Measurements from ENCODE around the gene ELN.
"Not testable (repeated sequence)": the region's sequence is repeated elsewhere in the genome, so short reads cannot be mapped to it uniquely, and the experiment has no call there.

ELN gene

GRCh38 chr7:74027683-74028320, at the start of gene ELN:
ELN (plus strand) TSS chr7:74028173; CDS start chr7:74028188, 15 bp downstream.
- no peak for DNase-seq

DNA sequence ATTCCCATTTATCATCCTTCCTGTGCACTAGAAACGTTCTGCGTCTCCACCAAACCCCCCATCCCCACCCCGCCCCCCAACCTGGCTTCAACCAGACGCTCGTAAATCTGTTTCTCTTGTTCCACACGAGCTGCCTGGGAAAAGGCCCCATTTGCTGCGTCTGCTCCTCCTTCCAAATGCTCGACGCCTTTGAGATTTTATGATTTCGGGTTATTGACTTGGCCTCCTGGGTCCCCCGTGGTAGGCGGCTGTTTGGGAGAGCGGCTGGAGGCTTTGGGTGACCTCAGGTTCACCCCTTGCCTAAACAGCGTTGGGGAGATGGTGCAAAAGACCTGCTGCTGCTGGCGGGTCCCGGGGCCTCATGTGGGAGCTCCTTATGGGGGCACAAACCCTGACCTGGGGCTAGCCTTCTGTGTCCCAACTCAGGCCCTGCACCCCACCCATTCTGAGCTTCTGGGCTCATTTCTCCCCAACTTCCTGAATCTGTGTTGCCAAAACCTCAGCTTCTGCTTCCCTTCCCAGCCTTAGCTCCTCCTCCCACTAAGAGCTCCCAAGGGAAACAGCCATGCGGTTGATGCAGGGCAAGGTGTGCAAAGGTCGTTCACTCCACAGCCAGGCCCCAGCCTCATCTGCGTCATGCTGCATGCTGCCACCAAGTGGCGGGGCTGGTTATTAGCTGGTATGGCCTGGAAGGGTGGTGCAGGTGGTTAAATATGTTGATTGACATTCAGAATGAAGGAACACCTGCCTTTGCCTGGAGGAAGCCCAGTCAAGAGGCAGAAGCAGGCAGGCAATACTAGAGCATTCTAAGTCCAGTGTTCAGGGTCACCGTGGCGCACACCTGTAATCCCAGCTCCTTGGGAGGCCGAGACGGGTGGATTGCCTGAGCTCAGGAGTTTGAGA, 49.1 kb upstream of the ELN start:
- peak; percentile 25 for DNase-seq

DNA sequence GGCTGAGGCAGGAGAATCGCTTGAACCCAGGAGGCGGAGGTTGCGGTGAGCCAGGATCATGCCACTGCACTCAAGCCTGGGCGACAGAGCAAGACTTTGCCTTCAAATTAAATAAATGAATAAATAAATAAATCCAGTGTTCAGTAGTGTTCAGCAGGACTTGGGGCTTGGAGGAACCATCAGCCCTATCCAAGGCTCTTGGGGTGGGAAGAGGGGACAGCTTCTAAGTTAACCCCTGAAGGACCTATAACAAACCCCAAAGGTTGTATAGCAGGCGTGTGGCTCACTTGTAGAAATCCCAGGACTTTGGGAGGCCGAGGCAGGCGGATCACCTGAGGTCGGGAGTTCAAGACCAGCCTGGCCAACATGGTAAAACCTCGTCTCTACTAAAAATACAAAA, 48.3 kb upstream of the ELN start:
- DNase-seq, result not testable (repeated sequence)

GRCh38 chr7:73980206-73980605, 47.8 kb upstream of the ELN start:
- DNase-seq, result no peak

DNA sequence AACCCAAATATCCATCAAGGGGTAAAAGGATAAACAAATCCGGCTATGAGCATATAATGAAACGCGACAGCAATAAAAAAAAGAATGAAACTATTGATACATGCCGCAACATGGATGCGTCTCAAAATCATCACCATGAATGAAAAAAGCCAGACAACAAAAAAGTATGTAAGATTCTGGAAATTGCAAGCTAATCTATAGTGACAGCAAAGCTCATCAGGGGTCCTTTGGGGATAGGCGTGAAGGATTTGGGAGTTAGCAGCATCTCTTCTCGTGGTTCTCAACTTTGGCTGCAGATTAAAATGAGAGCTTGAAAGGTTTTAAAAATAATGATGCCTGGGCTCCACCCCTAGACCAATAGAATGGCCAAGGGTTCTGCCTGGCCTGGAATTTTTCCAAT, 46.0 kb upstream of the ELN start:
- no peak for DNase-seq

GRCh38 chr7:73983437-73984164, 44.4 kb upstream of the ELN start:
- no peak for DNase-seq

- DNase-seq, result no peak
Observed at GRCh38 chr7:73984481-73985205, 43.3 kb upstream of the ELN start.

GRCh38 chr7:73985737-73986141, 42.2 kb upstream of the ELN start:
- DNase-seq, result no peak

DNA sequence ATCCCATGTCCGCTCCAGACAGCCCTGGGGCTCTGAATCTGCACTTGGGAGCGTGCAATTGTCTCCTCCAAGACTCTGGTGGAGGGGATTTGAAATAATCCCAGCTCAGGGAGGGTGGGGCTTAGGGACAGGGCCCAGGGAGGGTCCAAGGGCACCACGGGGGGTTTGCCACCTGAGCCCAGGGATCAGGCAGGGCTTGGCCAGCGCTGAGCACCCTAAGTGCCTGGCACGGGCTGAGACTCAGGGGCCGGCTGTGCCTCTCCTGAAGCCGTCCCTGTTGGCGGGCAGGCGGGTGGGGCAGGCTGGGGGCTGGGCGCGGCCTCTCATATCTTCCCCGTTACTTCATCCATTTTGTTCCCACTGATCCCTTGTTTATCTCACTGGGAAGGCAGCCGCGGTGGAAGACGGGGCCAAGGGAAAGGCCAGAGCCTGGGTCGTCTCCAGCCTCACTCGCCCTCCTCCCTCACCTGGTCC, 41.8 kb upstream of the ELN start:
- DNase-seq, result no peak

DNA sequence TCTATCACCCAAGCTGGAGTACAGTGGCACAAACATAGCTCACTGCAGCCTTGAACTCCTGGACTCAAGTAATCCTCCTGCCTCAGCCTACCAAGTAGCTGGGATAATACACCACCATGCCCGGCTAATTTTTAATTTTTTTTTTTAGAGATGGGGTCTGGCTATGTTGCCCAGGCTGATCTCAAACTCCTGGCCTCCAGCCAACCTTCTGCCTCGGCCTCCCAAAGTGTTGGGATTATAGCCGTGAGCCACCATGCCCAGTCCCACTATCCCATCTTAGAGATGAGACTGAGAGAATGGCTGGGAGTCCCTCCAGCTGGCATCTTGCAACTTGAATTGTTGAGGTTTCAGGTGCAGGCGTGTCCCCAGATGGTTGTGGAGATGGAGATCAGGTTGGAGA, 40.7 kb upstream of the ELN start:
- no peak for DNase-seq

GRCh38 chr7:73988197-73988596, 39.8 kb upstream of the ELN start:
- DNase-seq, result no peak

GRCh38 chr7:73991522-73992100, 36.4 kb upstream of the ELN start:
- no peak for DNase-seq

- no peak for DNase-seq
Observed at GRCh38 chr7:73992101-73992562, 35.8 kb upstream of the ELN start.

GRCh38 chr7:73994023-73994422, 34.0 kb upstream of the ELN start:
- no peak for DNase-seq

DNA sequence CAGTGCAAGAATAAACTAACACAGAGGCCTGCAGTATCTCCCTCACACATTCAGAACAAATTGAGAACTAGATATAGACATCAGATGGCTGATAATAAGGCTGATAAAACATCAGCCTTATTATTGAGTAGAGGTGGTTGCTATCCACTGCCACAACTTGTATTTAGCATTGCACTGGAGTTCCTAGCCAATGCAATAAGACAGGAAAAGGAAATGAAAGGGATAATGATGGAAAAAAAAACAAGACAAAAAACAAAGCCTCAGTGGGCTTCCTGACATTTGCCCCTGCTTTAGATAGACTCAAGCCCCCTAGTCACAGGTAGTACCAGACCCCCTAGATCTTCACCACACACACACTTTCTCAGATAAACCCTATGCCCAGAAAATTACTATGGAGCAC, 33.2 kb upstream of the ELN start:
- DNase-seq, result no peak

DNA sequence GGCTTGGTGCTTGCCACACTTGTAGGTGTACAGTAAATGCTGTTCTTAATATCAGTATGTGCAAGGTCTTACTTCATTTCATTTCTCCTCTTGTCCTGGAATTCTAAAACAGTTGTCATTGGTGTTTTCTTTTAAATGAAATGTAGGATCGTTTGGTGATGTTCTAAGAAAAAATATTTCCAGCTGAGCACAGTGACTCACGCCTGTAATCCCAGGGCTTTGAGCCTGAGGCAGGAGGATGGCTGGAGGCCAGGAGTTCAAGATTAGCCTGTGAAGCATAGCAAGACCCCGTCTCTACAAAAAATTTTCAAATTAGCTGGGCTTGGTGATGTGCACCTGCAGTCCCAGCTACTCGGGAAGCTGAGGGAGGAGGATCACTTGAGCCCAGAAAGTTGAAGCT, 32.6 kb upstream of the ELN start:
- DNase-seq, result no peak

- no peak for DNase-seq
Observed at GRCh38 chr7:73995821-73996511, 32.0 kb upstream of the ELN start.

DNA sequence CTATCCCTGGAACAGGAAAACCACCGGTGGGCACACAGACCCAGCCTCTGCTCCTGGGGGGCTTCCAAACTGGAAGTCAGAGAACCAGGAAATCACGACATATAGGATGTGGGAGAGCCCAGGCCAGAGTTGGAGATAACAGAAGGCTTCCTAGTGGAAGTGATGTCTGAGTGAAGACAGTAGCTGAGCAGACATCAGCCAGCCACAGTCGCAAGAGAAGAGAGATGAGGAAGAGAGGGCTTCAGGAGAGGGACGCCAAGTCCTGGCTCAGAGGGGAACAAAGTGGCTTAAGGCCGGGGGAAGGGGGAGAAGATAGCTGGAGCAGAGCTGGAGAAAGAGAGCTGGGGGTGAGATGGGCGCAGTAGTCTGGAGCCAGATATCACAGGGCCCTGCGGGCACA, 30.9 kb upstream of the ELN start:
- no peak for DNase-seq

DNA sequence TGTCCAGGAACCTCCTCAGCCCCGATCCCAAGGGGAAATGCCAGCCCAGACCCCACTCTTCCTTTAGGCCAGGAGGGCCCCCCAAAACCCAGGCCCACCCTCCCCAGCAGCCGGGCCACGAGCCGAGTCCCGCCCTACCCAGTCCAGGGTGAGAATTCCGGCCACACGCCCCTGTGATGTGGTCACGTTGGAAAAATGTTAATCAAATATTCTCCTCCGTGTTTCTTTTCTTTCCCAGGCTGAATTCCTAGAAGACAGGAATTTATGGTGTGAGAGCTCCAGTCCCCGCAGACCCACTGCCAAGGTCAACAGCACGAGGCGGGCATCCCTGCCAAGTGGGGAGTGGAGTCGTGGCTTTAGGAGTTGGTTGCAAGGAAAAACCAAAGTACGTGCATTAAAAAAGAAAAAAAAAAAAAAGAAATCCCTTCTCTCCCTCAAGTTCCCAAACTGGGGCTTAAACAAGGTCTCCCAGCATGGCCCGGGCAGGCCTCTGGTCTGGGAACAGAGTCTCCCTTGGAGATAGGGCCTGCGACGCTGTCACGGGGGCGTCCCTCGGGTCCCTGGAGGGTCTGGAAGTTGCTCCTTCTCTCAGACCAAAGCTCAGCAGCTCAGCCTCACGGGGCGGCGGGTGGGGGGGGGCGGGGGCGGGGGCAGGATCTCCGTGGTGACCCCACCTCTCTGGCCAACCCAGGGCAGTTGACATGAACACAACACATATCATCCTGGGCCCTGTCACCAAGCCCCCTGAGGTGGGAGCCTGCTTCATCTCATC, 28.1 kb upstream of the ELN start:
- DNase-seq, result no peak

- no peak for DNase-seq
Observed at GRCh38 chr7:74000489-74001149, 27.4 kb upstream of the ELN start.

DNA sequence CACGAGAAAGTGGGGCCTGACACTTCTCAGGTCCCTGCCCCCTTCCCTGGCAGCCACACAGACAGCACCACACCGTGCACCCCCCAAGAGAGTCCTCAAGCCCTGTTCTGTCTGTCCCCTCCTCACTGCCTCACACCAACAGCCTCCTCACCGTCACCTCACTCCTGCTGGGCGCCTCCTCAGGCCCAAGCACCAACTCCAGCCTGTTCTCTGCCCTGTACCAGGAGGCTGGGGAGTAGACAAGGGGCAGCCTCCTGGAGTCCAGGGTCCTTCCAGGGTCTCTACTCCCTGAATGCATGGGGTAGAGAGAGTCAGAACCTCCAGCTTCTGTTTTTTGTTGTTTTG, 26.9 kb upstream of the ELN start:
- DNase-seq, result no peak

Measured in NCI-H524 treated with DMSO at 0.1 percent for 48 hours (cell line).